Measurements from ENCODE around the gene GABBR2. TPM values are rescaled to one million over a fixed set of nuclear protein-coding genes. Genes with fewer than 3 reads are reported as not detected.
A peak's percentile ranks its signal among the peaks of the same experiment; 100 is the strongest.

GABBR2 gene
- total and polyA plus RNA-seq, 9 of the 15 experiments (the other 6 are each of a cell fraction or from before 2014, with no cell fraction given) = 0.15 to 1.9 (median 0.32) TPM

GRCh38 chr9:98541684-98542230, 167.0 kb downstream of the GABBR2 start:
- Histone ChIP-seq H3K27ac (ENCODE audit: extremely low read depth, low read depth, low read length) (no peak overlapping the region), H2AFZ (ENCODE audit: low read depth, low read length) (peak overlapping the region; percentile 37; the same call in 1 of the 2 replicates), H3K9ac (ENCODE audit: insufficient read depth in 1 of 2, low read depth in 2 of 2, low read length in 2 of 2) (no peak overlapping the region; a peak in 1 of 4 replicates), H3K9me1 (ENCODE audit: control insufficient read depth, insufficient read depth, low read length) (no peaks in the 10 kb centered on the region), H3K4me3 (no peak overlapping the region), H3K9me3 (replicated peaks; ENCODE audit: control insufficient read depth, insufficient read depth, low read depth, low read length) (no peaks in the 10 kb centered on the region), H4K20me1 (replicated peaks; ENCODE audit: control insufficient read depth, insufficient read depth, low read length) (no peaks in the 10 kb centered on the region), H3K4me2 (ENCODE audit: insufficient read depth, low read length) (peak overlapping the region; percentile 31; the same call in 1 of the 2 replicates), H3K4me1 (replicated peaks in 1 of 2; ENCODE audit: control insufficient read depth in 2 of 2, insufficient read depth in 2 of 2, low read length in 2 of 2) (peaks cover 2 to 3% of the 10 kb centered on the region in 2 experiments; a peak in 2 of 5 replicates), H3K27me3 (ENCODE audit: control insufficient read depth in 2 of 2, insufficient read depth in 2 of 2, low read length in 2 of 2) (no peaks in the 10 kb centered on the region; a peak in 1 of 5 replicates), H3K79me2 (ENCODE audit: control insufficient read depth, insufficient read depth, low read length) (no peaks in the 10 kb centered on the region), H3K36me3 (ENCODE audit: control insufficient read depth, insufficient read depth, low read length) (no peaks in the 10 kb centered on the region)
- in situ Hi-C loops (cut with MboI) = loop anchor here (25.0 kb wide), 1 partner anchor 229 kb away; no protein-coding TSS in a partner anchor
- peak in 1 of 4 experiments; percentile 57 for DNase-seq (ENCODE audit: extremely low read depth in 1 of 4, low spot score in 3 of 4)
- no TSS peak for BruUV-seq (replicated peaks)
- peak; percentile 75 for ATAC-seq
- intact Hi-C loops (cut with micrococcal nuclease) = no loop called here
- peak; percentile 71 for FAIRE-seq
- CTCF ChIA-PET (ENCODE audit: low intra/inter-chr PET ratio) = no interaction called here
- WGBS (ENCODE audit: insufficient coverage, low coverage, missing lambda C conversion rate) = 27% methylated on average over 16 of the region's 16 CpGs
- POLR2A ChIA-PET = interaction anchor here (0.6 to 0.9 kb wide), 4 partner anchors 9 to 224 kb away, joined by 3 to 5 read pairs (median 4); no protein-coding TSS in a partner anchor
- TF ChIP-seq MAFF (IDR thresholded peaks at IDR 0.05; ENCODE audit: low read length) = no peak
- TF ChIP-seq ATF3 (IDR thresholded peaks at IDR 0.05) = peak; percentile 74
- TF ChIP-seq ATF3 (CRISPR knock-in tag; conservative IDR thresholded peaks at IDR 0.05) = no peak
- TF ChIP-seq CBX8 (IDR thresholded peaks at IDR 0.05; ENCODE audit: borderline replicate concordance, extremely low read depth, low read depth, low read length, poor library complexity, severe bottlenecking) = no peak
- no peak for TF ChIP-seq FOXA1 (IDR thresholded peaks at IDR 0.05; ENCODE audit: borderline replicate concordance)
- no peak for TF ChIP-seq NBN (IDR thresholded peaks at IDR 0.05; ENCODE audit: low read depth)
- no peak for TF ChIP-seq ZFP1 (CRISPR knock-in tag; IDR thresholded peaks at IDR 0.05)
- no peak for TF ChIP-seq HNRNPL (IDR thresholded peaks at IDR 0.05; ENCODE audit: low read depth, low read length)
- no peak for TF ChIP-seq PRPF4 (IDR thresholded peaks at IDR 0.05; ENCODE audit: insufficient read depth, low read depth, low read length, poor library complexity, severe bottlenecking)
- TF ChIP-seq EP400 (IDR thresholded peaks at IDR 0.05) = peak; percentile 42; the same call in 1 of the 2 replicates
- TF ChIP-seq KLF16 (IDR thresholded peaks at IDR 0.05) = no peak
- TF ChIP-seq CEBPG (CRISPR knock-in tag; IDR thresholded peaks at IDR 0.05) = peak; percentile 65
- 0 out of 4 replicates have a peak, but pooled peaks have one; percentile 21 to 32 for TF ChIP-seq CEBPG (tag; conservative IDR thresholded peaks at IDR 0.05 in 1 of 2, IDR thresholded peaks at IDR 0.05 in 1 of 2)
- TF ChIP-seq RB1 (IDR thresholded peaks at IDR 0.05; ENCODE audit: low read depth) = no peak
- TF ChIP-seq ZNF444 (CRISPR knock-in tag; IDR thresholded peaks at IDR 0.05) = no peak
- TF ChIP-seq SIN3A (IDR thresholded peaks at IDR 0.05; ENCODE audit: borderline replicate concordance in 2 of 2, control insufficient read depth in 1 of 2, low read depth in 2 of 2, low read length in 2 of 2) = no peak
- no peak for TF ChIP-seq BDP1 (IDR thresholded peaks at IDR 0.05; ENCODE audit: insufficient read depth, insufficient read length)
- no peak for TF ChIP-seq POLR2AphosphoS5 (IDR thresholded peaks at IDR 0.05; ENCODE audit: control insufficient read depth, insufficient read depth, low read depth, low read length)
- TF ChIP-seq CBFB (CRISPR knock-in tag; IDR thresholded peaks at IDR 0.05) = no peak

Measured in K562 (cell line).